Measurements from ENCODE around the gene DNAAF2.
A peak's percentile ranks its signal among the peaks of the same experiment; 100 is the strongest.

DNAAF2 gene

GRCh38 chr14:49621114-49621881 is 13.7 kb downstream of the DNAAF2 start:
- Histone ChIP-seq H3K27ac (ENCODE audit: extremely low read depth, low read depth, low read length) (peak overlapping the region; percentile 87), H3K4me3 (ENCODE audit: low read depth, low read length) (peak overlapping the region; percentile 87), H3K9me3 (ENCODE audit: control insufficient read depth, insufficient read depth, low read depth, low read length) (no peaks in the 10 kb centered on the region), H3K4me1 (ENCODE audit: control insufficient read depth, insufficient read depth, low read length) (no peaks in the 10 kb centered on the region), H3K36me3 (ENCODE audit: control insufficient read depth in 2 of 2, insufficient read depth in 1 of 2, low read length in 2 of 2) (peaks cover 19 to 37% of the 10 kb centered on the region in 2 experiments)
- POLR2A ChIA-PET, result interaction anchor here (1.0 to 3.0 kb wide), 14 partner anchors 10 to 247 kb away, joined by 3 to 44 read pairs (median 11); partner anchors contain the start of genes DNAAF2, KLHDC2, LRR1 and NEMF
- TF ChIP-seq GLIS2 (tag by site-specific recombination; IDR thresholded peaks at IDR 0.05) (peak; percentile 75), HOXA7 (CRISPR knock-in tag; IDR thresholded peaks at IDR 0.05; ENCODE audit: borderline replicate concordance) (no peak), ZEB2 (tag by site-specific recombination; IDR thresholded peaks at IDR 0.05) (0 out of 2 replicates have a peak, but pooled peaks have one; percentile 31), ZNF2 (tag by site-specific recombination; IDR thresholded peaks at IDR 0.05) (peak; percentile 10; the same call in 1 of the 2 replicates), ZFP69B (tag by site-specific recombination; IDR thresholded peaks at IDR 0.05) (0 out of 2 replicates have a peak, but pooled peaks have one; percentile 16), ZNF335 (tag by site-specific recombination; conservative IDR thresholded peaks at IDR 0.05) (peak; percentile 31), MEIS1 (CRISPR knock-in tag; IDR thresholded peaks at IDR 0.05; ENCODE audit: borderline replicate concordance) (no peak), ZNF394 (tag by site-specific recombination; IDR thresholded peaks at IDR 0.05; ENCODE audit: borderline replicate concordance) (peak; percentile 95), ZNF391 (tag by site-specific recombination; IDR thresholded peaks at IDR 0.05; ENCODE audit: borderline replicate concordance, low read depth) (0 out of 2 replicates have a peak, but pooled peaks have one; percentile 4), ZNF157 (tag by site-specific recombination; IDR thresholded peaks at IDR 0.05) (0 out of 2 replicates have a peak, but pooled peaks have one; percentile 19), ZBTB20 (tag by site-specific recombination; IDR thresholded peaks at IDR 0.05) (peak; percentile 73; the same call in 1 of the 2 replicates), ZNF324 (tag by site-specific recombination; IDR thresholded peaks at IDR 0.05) (peak; percentile 1; the same call in 1 of the 2 replicates), ZNF174 (tag by site-specific recombination; IDR thresholded peaks at IDR 0.05) (no peak), ZNF248 (tag by site-specific recombination; IDR thresholded peaks at IDR 0.05) (no peak), CTCF (tag by site-specific recombination; IDR thresholded peaks at IDR 0.05) (peak; percentile 6; the same call in 1 of the 2 replicates), ZNF561 (tag by site-specific recombination; IDR thresholded peaks at IDR 0.05; ENCODE audit: borderline replicate concordance) (peak; percentile 46; the same call in 1 of the 2 replicates), MZF1 (tag by site-specific recombination; IDR thresholded peaks at IDR 0.05; ENCODE audit: borderline replicate concordance) (no peak), KLF16 (tag by site-specific recombination; IDR thresholded peaks at IDR 0.05) (0 out of 2 replicates have a peak, but pooled peaks have one; percentile 5), ZSCAN23 (tag by site-specific recombination; IDR thresholded peaks at IDR 0.05) (no peak), ZSCAN30 (tag by site-specific recombination; IDR thresholded peaks at IDR 0.05) (peak; percentile 28; the same call in 1 of the 2 replicates)
- TF ChIP-seq, protein P1, sequence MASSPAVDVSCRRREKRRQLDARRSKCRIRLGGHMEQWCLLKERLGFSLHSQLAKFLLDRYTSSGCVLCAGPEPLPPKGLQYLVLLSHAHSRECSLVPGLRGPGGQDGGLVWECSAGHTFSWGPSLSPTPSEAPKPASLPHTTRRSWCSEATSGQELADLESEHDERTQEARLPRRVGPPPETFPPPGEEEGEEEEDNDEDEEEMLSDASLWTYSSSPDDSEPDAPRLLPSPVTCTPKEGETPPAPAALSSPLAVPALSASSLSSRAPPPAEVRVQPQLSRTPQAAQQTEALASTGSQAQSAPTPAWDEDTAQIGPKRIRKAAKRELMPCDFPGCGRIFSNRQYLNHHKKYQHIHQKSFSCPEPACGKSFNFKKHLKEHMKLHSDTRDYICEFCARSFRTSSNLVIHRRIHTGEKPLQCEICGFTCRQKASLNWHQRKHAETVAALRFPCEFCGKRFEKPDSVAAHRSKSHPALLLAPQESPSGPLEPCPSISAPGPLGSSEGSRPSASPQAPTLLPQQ (tag by site-specific recombination; IDR thresholded peaks at IDR 0.05), result peak; percentile 25; the same call in 1 of the 2 replicates
- CTCF ChIA-PET, result interaction anchor here (0.7 to 2.5 kb wide), 5 partner anchors 9 to 186 kb away, joined by 3 to 10 read pairs (median 3); partner anchors contain the start of genes DNAAF2, KLHDC2 and RPS29
